ENCODE results near the gene PATJ.
"Not testable (repeated sequence)": the region's sequence is repeated elsewhere in the genome, so short reads cannot be mapped to it uniquely, and the experiment has no call there.

Gene PATJ

GRCh38 chr1:61741711-61742619 is at the start of gene PATJ:
PATJ (plus strand) TSS chr1:61742480; CDS start chr1:61762893, 20,413 bp downstream.
- peak; percentile 23 to 36 for DNase-seq (ENCODE audit: low read depth in 2 of 2)

DNA sequence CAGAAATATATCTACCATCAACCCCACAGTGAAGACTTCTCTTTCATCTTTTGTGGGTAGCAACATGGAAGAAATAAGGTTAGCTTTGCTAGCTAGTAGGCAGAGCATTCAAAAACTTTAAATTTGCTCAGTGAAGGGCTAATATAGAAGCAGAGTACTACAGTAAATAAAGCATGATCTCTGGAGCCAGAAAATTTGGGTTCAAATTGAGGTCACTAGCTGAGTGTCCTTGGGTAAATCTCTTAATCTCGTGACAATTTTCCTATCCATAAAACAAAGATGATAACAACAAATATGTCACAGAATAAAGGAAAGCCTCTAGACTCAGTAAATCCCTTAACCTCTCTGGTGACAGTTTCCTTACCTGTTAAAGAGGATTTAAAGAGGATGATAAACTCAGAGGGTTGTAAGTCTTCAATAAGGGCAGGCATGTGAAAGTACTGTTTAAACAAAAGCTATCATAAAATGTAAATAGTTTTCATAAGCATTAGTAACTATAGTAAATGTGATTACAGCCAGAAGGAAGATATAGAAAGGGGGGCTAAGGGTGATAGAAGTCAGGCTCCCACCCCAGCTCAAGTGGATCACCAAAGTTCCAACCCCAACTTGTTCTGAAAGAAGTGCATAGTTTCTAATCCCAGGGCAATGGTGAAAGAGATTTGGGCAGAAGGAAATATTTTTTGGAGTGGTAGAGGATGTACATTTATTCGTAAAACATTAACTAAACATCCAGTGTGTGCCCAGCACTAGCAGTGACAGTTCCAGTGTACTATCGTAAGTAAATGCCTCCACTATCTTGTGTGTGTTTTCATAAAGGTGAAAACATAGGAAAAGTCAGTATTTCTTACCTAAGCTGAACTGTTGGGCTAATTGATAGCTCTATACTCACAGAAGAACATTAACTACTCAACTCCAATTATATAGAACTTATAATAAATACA is 42.1 kb upstream of the PATJ start:
- DNase-seq (ENCODE audit: low read depth in 2 of 2), result no peak

- no peak for DNase-seq (ENCODE audit: low read depth in 2 of 2)
Observed at GRCh38 chr1:61708953-61709907, 33.0 kb upstream of the PATJ start.

GRCh38 chr1:61709908-61710289 is 32.4 kb upstream of the PATJ start:
- no peak for DNase-seq (ENCODE audit: low read depth in 2 of 2)

DNA sequence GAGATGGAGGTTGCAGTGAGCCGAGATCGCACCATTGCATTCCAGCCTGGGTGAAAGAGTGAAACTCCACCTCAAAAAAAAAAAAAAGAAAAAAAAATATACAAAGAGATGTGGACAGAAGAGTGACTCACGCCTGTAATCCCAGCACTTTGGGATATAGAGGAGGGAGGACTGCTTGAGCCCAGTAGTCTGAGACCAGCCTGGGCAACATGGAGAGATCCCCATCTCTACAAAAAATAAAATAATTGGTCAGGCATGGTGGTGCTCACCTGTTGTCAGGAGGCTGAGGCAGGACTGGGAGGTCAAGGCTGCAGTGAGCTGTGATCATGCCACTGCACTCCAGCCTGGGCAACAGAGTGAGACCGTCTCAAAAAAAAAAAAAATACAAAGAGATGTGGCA is 31.0 kb upstream of the PATJ start:
- DNase-seq (ENCODE audit: low read depth in 2 of 2), result not testable (repeated sequence)

DNA sequence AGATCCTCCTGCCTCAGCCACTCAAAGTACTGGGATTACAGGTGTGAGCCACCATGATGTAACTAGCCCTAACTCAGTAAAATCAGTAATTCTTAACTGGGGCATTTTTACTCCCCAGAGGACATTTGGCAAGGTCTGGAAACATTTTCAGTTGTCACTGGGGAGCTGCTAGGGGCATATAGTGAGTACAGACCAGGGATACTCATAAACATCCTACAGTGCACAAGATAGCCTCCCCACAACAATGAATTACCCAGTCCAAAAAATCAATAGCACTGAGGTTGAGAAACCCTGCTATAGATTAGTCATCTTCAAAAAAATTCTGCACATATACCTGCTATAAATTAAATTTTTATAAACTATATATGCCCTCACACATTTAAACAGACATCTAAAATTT is 30.3 kb upstream of the PATJ start:
- no peak for DNase-seq (ENCODE audit: low read depth in 2 of 2)

DNA sequence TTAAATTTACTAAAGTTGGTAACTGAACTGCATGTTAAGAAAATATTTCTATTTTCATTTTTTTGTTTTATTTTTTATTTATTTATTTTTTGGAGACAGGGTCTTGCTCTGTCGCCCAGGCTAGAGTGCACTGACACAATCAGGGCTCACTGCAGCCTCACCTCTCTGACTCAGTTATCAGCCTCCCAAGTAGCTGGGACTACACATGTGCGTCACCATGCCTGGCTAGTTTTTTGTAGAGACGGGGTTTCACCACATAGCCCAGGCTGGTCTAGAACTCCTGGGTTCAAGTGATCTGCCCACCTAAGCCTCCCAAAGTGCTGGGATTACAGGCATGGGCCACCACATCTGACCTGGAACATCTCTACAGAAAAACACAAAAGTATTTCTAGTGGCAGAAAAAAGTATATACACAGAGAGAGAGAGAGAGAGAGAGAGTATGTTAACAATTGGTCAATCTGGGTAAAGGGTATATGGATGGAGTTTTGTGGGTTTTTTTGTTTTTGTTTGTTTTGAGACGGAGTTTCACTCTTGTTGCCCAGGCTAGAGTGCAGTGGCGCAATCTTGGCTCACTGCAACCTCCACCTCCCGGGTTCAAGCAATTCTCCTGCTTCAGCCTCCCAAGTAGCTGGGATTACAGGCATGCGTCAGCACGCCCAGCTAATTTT is 23.1 kb upstream of the PATJ start:
- DNase-seq (ENCODE audit: low read depth in 2 of 2), result not testable (repeated sequence)

DNA sequence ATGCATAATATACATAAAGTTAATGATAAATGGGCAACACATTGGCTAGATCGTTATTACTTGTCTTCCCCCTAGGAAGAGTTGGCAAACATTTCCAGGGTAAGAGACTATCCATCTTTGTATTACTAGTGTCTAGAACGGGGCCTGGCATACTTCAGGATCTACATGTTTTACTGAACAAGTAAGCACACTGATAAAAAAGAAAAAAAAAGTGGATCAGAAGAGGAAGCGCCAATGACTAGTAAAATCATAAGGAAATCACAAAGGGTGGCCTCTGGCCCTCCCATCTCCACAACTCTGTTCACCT is 17.8 kb upstream of the PATJ start:
- DNase-seq (ENCODE audit: low read depth in 2 of 2), result no peak

GRCh38 chr1:61724813-61725694 is 17.2 kb upstream of the PATJ start, which contains the start of gene TM2D1:
TM2D1 (minus strand) TSS chr1:61725141; CDS start chr1:61725120, 21 bp downstream.
- peak; percentile 65 to 79 for DNase-seq (ENCODE audit: low read depth in 2 of 2)

DNA sequence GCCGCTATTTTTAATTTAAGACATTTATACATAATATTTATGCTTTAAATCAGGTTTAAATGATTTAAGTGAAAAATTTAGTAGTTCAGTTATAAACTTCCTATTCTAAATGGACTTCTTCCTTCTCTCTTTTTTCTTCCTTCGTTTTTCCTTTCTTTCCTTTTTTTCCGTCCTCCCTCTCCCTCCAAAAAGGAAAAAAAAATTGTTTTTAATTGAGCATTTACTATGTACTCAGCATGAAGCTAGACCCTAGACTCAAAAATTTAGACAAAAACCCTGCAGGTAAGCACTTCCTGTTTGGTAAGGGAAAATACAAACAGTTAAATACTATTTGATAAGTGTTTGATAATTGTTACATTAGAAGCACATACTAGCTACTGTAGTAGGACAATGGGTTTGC is 14.7 kb upstream of the PATJ start:
- no peak for DNase-seq (ENCODE audit: low read depth in 2 of 2)

- DNase-seq (ENCODE audit: low read depth in 2 of 2), result not testable (repeated sequence)
Observed at GRCh38 chr1:61730679-61731078, 11.6 kb upstream of the PATJ start.

- DNase-seq (ENCODE audit: low read depth in 2 of 2), result no peak
Observed at GRCh38 chr1:61732726-61733125, 9.6 kb upstream of the PATJ start.

DNA sequence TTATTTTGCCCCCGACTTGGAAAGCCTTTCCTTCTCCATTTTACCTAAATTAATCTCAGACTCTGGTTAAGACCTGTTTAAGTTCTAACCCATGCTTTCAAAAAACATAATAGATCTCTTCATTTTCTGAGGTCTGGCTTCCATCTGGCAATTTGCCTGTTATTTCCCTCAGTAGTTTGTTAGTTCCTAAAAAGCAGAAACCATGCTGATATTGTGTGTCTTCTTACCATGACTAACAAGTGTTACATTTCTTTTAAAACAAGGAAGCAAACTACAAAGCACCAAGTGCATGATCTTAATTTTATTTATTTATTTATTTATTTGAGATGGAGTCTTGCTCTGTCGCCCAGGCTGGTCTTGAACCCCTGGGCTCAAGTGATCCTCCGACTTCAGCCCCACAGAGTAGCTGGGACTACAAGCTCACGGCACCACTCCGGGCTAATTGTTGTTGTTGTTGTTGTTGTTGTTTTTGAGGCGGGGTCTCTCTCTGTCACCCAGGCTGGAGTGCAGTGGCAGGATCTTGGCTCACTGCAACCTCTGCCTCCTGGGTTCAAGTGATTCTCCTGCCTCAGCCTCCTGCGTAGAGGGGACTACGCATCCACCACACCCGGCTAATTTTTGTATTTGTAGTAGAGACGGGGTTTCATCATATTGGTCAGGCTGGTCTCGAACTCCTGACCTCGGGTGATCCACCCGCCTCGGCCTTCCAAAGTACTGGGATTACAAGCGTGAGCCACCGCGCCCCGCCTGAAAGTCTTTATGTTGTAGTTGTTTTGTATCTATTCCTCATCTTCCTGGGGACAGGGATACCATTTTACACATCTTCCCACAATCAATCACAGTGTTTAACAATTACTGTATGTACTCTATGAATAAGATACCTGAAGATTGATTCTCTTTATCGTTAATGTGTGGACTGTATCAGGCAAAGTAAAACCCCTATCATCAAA is 1.3 kb upstream of the PATJ start:
- no peak for DNase-seq (ENCODE audit: low read depth in 2 of 2)

- no peak for DNase-seq (ENCODE audit: low read depth in 2 of 2)
Observed at GRCh38 chr1:61742620-61743430, 545 bp downstream of the PATJ start.

- DNase-seq (ENCODE audit: low read depth in 2 of 2), result no peak
Observed at GRCh38 chr1:61743431-61743705, 1.1 kb downstream of the PATJ start.

DNA sequence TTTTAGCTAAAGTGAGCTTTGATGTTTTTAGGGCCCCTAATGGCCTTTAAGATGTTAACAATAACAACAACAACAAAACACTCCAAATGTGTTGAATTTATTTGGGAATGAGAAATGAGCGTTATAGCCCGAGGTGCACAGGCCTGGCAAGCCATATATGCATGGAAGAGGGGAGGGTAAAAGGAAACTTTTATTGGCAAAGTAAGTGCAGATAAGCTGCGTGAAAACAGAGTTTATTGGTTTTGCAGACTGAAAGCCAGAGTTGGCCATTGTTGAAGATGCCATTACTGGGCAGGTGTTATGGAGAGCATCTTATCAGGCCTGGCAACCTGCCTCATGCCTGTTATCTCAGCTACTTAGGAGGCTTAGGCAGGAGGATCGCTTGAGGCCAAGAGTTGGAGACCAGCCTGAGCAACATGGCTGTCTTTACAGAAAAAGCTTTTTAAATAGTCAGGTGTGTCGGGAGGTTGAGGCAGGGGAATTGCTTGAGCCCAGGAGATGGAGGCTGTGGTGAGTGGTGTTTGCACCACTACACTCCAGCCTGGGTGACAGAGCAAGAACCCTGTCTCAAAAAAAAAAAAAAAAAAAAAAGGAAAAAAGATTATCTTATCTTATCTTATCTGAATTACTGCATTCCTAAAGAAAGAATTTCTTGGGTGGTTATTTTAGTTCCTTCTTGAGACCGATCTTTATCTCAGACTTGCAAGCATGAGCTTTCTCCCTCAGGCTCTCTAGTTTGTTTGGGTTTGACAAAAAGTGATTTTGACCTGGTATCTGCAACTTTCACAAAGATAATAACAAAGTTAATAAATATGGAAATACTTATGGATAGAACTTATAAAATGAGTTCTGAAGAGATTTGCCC is 1.7 kb downstream of the PATJ start:
- DNase-seq (ENCODE audit: low read depth in 2 of 2), result no peak

GRCh38 chr1:61746813-61747212 is 4.5 kb downstream of the PATJ start:
- no peak for DNase-seq (ENCODE audit: low read depth in 2 of 2)
